ENCODE results near the gene CAPNS1.

Gene CAPNS1

GRCh38 chr19:36113425-36113824 is 26.4 kb upstream of the CAPNS1 start:
- Histone ChIP-seq H3K79me2 (peaks cover 4% of the 10 kb centered on the region), H3K27ac (no peak overlapping the region), H3K27me3 (ENCODE audit: control insufficient read depth, insufficient read depth, low read length) (no peaks in the 10 kb centered on the region), H3K4me3 (ENCODE audit: low read depth, low read length) (peak overlapping the region; percentile 68), H3K9me3 (ENCODE audit: control insufficient read depth, low read length) (no peaks in the 10 kb centered on the region), H3K9ac (no peak overlapping the region), H2AFZ (no peak overlapping the region), H3K4me2 (ENCODE audit: low read length) (peak overlapping the region; percentile 67), H3K4me1 (peaks cover 5% of the 10 kb centered on the region), H3K36me3 (ENCODE audit: control insufficient read depth, insufficient read depth, low read length) (no peaks in the 10 kb centered on the region)
- no peak for TF ChIP-seq CTCF (IDR thresholded peaks at IDR 0.05)

GRCh38 chr19:36113894-36114720 is 25.8 kb upstream of the CAPNS1 start:
- Histone ChIP-seq H3K4me1 (peaks cover 5% of the 10 kb centered on the region), H3K4me2 (ENCODE audit: low read length) (peak overlapping the region; percentile 67), H3K27me3 (ENCODE audit: control insufficient read depth, insufficient read depth, low read length) (no peaks in the 10 kb centered on the region), H3K79me2 (peaks cover 4% of the 10 kb centered on the region), H3K27ac (peak overlapping the region; percentile 91), H3K9ac (peak overlapping the region; percentile 38), H2AFZ (peak overlapping the region; percentile 83), H3K36me3 (ENCODE audit: control insufficient read depth, insufficient read depth, low read length) (no peaks in the 10 kb centered on the region), H3K9me3 (ENCODE audit: control insufficient read depth, low read length) (no peaks in the 10 kb centered on the region), H3K4me3 (ENCODE audit: low read depth, low read length) (peak overlapping the region; percentile 68)
- TF ChIP-seq CTCF (IDR thresholded peaks at IDR 0.05): no peak

GRCh38 chr19:36114721-36115452 is 25.0 kb upstream of the CAPNS1 start, which contains the start of gene POLR2I:
Gene POLR2I (minus strand): TSS chr19:36114875. CDS start chr19:36114856, 19 bp downstream.
- H3K4me2 ChIP-seq (ENCODE audit: low read length): peak within 1 kb of the TSS; percentile 83
- H3K36me3 ChIP-seq (ENCODE audit: control insufficient read depth, insufficient read depth, low read length): no peaks in the 10 kb centered on the region
- no peaks in the 10 kb centered on the region for H3K9me3 ChIP-seq (ENCODE audit: control insufficient read depth, low read length)
- peaks cover 4% of the 10 kb centered on the region for H3K79me2 ChIP-seq
- H3K9ac ChIP-seq: peak within 1 kb of the TSS; percentile 38
- no peaks in the 10 kb centered on the region for H3K27me3 ChIP-seq (ENCODE audit: control insufficient read depth, insufficient read depth, low read length)
- H2AFZ ChIP-seq: peak within 1 kb of the TSS; percentile 83
- no peak for TF ChIP-seq CTCF (IDR thresholded peaks at IDR 0.05)
- peaks cover 5% of the 10 kb centered on the region for H3K4me1 ChIP-seq
- peak within 1 kb of the TSS; percentile 91 for H3K27ac ChIP-seq
- H3K4me3 ChIP-seq (ENCODE audit: low read depth, low read length): peak within 1 kb of the TSS; percentile 68

- peaks cover 4% of the 10 kb centered on the region for H3K79me2 ChIP-seq
- H3K4me2 ChIP-seq (ENCODE audit: low read length): peak within 1 kb of the TSS; percentile 83
- peak within 1 kb of the TSS; percentile 83 for H2AFZ ChIP-seq
- H3K36me3 ChIP-seq (ENCODE audit: control insufficient read depth, insufficient read depth, low read length): no peaks in the 10 kb centered on the region
- H3K27me3 ChIP-seq (ENCODE audit: control insufficient read depth, insufficient read depth, low read length): no peaks in the 10 kb centered on the region
- no peaks in the 10 kb centered on the region for H3K9me3 ChIP-seq (ENCODE audit: control insufficient read depth, low read length)
- TF ChIP-seq CTCF (IDR thresholded peaks at IDR 0.05): no peak
- peak within 1 kb of the TSS; percentile 38 for H3K9ac ChIP-seq
- peaks cover 5% of the 10 kb centered on the region for H3K4me1 ChIP-seq
- peak within 1 kb of the TSS; percentile 68 for H3K4me3 ChIP-seq (ENCODE audit: low read depth, low read length)
- H3K27ac ChIP-seq: peak within 1 kb of the TSS; percentile 91
These were observed 24.2 kb upstream of the CAPNS1 start, which contains the start of gene TBCB for GRCh38 chr19:36115453-36116343. Gene TBCB (plus strand): TSS chr19:36115468. CDS start chr19:36115561, 93 bp downstream.
